Stimulated activated CD8-positive, alpha-beta memory T cell treated with anti-CD3 and anti-CD28 coated beads, Interleukin-7, amount 100 ng/mL, for 4 hours (primary cell): Measurements from ENCODE around the gene TSPAN9.

Source experiments
- DNase-seq, 2 donors: peaks; one replicate each; pipeline ENCODE4 v3.0.0-alpha.2; 2020; ENCODE audit warnings: low read depth in 2 of 2

Gene TSPAN9

DNA sequence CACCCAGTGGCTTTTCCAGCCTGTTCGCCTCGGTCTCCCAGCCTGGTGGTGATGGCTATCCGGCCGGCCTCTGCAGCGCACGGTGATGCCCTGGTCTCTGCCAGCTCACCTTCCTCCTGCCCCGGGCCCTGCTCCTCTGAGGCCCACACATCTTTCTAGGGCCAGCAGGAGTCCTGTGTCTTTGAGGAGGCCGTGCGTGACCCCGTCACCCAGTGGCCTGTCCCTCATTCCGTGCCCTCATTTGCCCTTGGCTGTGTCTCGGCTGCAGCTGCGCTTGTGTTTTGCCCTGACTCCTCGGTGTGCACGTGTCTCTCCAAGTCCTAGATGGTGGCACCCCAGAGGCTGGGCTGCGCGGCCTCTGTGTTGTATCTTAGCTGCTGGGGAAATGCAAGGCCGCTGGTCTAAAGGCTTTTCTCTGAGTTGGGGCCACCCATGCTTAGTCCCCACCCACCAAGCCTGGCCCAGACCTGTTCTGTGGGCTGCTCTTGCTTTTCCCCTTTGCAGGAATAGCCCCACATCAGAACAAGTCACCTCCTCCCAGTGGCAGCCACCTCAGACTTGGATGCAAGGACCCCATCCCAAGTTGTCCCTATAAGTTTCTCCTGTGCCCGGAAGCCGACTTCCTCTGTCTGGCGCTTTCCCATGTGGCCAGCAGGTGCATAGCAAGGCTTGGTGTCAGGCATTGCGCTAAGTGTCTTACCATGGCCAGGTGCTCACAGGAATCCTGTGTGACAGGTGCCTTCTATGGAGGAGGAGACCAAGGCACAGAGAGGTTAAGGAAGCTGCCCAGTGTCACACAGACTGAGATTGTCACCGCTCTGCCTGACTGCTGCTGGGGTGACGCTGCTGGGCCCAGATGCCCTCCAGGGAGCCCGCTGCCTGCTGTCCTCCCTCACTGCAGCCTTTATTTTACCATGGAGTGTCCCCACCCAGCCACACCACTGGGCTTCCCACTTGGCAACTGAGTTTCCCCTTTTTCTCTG, 64.5 kb downstream of the TSPAN9 start:
- no peak for DNase-seq

DNA sequence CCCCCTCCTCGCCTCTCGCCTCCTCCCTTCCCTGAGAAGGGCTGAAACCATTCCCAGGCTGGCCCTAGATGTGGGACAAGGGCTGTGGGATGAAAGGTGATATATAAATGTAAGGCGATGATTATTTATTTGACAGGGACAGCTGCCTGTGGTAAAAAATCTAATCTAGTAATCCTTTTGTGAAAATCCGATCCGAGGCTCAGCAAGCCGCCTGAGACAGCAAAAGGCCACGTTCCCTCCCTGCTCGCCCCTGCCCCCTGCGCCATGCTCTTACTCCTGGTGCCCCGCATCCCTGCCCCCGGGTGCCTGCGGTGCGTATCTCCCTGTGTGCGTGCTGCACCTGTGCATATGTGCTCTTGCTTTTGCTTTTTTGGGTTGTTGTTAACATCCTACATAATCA, 65.2 kb downstream of the TSPAN9 start:
- DNase-seq = no peak

DNA sequence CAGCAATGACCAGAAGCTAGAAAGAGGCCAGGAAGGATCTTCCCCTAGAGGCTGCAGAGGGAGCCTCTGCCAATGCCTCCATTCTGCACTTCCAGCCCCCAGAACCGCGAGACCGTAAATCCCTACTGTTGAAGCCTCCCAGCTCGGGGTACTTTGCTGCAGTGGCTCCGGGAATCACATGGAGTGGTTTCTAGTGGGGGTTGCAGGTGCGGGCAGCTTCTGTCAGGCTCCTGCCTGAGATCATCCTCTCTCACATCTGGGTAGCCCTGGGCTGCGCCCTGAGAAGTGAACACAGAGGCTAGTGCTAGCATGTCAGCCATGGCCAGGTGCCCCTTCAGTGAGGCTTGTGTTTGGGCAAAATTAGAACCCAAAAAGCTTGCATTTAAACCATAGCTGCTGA, 67.3 kb downstream of the TSPAN9 start:
- DNase-seq = no peak

DNA sequence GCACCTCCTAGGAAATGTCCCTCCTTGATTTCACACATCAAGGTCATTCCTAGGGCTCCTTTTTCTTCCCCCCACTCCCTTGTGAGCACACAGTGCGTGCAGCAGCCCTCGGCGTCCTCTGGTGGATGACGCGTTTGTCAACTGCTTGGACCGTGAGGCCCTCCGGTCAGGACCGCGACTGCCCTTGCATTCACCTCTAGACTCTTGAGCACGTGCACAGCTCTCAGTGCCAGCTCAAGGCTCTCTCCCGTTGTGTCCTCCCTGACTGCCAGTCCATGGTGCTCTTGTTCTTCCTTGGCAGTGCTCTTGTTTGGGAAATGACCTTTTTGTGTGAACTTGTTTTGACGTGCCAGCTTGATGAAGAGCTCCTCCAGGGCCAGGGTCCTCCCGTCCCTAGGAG, 67.9 kb downstream of the TSPAN9 start:
- no peak for DNase-seq

DNA sequence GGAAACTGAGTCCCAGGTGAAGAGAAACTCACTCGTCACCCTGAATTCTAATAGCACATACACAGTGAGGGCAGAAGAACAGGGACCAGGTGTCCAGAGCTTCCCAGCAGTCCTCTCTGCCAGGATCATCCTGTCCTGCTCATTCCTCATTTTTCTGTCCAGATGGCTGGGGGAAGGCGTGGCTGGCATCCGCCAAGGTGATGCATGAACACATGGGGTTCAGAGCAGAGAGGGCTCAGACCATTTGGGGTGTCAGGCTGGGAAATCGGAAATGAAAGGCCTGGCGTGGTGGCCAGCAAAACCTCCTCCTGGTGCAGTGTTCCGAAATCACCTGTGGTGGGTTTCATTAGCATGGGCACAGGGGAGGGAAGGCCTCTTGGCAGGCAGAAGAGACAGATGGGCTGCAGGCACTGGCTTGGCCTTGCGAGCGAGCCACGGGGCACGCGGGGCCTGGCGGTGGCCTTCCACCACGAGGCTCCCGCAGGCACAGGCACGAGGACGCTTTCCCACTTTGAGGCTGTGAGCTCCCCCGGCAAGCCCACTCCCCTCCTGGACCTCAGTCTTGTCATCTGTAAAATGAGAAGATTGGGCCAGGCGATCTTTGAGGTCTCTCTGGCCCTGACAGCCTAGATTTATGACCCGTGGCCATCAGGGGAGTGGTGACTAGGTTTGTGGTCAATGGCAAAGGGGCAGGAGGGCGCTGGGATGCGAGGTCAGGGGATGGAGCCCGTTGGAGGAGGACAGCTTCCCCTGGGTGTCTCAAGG, 68.5 kb downstream of the TSPAN9 start:
- no peak for DNase-seq

DNA sequence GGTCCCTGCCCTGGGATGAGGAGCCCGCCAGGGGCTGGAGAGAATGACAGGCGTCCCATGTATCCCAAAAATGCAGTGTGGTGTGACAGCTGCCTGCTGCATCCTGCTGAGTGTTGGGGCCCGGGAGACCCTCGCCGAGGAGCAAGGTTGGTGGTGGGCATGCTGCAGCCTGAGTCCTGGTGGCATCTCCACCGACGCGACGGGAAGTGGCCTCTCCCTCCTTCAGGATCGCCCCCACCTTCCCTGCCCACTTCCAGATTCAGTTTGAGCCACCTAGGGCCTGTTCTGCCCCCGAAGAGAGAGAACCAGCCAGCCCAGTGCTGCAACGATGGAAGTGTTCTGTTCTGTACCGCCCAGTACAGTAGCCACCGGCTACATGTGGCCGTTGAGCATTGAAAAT, 70.1 kb downstream of the TSPAN9 start:
- no peak for DNase-seq

DNA sequence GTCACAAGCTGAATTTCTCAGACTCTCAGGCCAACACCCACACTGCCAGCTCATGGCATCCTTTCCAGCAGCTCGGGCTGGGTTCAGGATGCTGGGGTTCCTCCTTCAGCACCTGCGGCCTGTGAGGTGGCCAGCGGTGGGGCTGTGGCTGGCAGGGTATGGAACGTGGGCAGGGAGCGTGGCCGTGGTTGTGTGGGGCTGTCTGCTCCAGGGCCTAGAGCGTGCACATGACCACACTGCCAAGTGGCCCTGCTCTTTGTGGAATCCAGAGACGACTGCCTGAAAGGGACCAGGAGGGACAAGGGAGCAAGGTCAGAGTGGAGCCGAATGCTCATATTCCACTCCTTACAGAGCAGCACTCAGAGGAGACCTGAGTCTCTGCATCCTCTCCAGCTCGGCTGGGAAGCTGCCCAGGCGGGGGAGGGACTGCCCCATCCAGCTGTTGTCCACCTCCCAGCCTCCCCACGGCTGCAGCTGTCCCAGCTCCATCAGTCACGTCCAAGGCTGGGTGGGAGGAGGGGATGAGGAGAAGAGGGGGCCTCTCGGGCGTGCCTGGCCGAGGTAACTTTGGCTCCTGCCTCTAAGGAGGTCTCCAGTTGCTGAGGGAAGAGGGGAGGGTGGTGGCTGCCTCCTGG, 71.3 kb downstream of the TSPAN9 start:
- no peak for DNase-seq

DNA sequence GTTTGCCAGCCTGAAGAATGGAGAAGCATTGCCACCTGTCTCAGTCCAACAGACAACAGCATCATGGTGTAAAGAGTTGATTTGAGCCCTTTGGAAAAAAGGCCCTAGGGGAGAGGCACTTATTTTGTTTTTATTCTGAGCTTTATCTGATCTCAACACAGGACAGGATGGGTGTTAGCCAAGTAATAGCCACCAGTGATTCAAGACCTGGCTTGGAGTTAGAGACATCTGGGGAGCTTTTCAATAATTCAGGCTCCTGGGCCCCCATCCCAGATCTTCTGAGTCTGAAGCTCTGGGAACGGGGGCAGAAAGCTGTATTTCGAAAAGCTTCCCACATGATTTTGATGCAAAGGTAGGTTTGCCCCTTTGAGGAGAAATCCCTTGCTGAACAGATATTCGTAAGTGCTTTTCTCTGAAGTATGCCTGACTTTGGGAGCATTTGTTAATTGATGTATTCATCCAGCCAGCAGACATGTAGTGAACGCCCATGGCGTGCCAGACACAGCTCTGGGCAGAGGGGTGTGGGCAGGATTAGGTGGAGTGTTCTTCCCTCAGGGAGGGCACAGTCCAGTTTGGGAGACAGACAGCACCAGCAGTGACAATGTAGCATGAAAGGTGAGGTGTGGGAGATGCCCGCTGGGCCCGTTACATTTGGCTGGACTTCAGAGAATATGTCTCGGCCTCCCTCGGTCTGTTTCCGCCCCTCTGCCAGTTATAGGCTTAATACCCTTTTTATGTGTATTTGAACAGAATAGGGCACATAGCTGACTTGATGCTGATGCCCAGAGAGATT, 72.5 kb downstream of the TSPAN9 start:
- DNase-seq = no peak

DNA sequence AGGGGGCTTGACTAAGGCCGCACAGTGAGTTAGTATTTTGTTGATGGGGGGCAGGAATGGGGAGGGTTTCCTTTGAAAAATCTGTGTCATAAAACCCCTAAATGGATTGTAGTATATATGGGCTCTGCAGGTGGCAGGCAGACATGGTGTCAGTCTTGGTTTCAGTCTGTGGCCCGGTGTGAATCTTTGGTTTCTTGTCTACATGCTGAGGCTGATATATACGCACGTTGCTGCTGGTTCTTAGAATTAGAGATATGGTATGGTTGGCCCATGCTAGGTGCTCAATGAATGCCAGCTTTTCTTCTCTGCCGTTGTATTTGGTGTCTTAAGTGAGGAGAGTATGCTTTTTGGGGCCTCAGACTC, 73.1 kb downstream of the TSPAN9 start:
- DNase-seq = no peak

DNA sequence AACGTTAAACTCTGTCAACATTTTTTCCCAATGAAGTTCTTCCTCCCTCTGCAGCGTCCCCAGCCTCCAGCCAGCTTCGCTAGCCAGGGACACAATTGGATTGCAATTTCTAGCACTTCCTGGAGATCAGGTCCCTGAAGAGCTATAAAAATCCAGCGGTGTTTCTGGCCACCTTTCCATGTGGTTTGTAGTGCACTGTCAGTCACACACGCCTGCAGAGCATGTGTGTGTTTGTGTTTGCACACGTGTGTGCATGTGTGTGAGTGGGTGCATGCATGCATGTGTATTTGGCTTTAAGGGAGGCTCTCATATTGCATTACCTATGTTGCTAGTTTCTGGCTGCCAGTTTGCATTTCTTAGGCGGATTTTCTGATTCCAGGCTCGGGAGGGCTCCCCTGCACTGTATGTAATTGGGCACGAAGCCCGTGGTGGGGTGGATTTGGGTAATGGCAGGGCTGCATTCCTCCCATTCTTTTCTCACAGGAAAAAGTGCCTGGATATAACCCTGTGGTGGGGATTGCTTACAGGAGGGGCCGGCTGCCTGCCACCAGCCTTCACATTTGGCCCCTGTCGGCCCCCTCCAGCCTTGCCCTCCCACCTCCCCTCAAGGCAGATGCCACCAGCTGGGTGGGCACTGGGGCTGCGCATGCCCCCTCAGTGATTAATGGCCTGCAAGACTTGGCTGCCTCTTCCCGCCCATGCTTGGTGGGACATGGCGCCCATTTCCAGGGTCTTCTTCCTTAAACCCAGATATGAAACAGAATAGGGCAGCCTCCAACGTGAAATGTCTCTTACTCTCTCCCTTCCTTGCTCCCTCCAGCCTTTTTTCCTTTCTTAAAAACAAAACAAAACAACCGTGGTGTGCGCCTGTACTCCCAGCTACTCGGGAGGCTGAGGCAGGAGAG, 74.0 kb downstream of the TSPAN9 start:
- no peak for DNase-seq

DNA sequence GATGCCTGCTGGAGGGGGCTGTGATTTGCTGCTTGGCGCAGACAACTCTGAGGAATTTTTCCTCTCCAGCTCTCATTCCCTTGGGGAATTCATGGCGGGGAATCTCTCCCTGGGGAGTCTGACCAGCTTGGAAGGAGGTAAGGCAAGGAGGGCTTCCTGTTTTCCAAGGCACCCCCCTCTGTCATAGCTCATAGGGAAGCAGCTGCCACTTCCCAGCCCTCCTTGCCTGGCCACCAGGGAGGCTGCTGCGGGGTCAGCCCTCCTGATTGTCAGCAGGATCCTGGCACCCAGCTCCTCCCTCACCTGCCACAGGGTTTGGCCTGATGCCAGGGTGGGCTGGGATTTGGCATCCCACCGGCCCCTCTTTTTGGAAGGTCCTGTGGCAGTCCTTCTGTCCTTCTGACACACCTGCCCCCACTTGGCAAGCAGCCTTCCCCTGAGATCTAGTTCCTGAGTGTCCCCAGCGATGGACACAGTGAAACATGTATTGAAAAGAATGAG, 74.9 kb downstream of the TSPAN9 start:
- no peak for DNase-seq

DNA sequence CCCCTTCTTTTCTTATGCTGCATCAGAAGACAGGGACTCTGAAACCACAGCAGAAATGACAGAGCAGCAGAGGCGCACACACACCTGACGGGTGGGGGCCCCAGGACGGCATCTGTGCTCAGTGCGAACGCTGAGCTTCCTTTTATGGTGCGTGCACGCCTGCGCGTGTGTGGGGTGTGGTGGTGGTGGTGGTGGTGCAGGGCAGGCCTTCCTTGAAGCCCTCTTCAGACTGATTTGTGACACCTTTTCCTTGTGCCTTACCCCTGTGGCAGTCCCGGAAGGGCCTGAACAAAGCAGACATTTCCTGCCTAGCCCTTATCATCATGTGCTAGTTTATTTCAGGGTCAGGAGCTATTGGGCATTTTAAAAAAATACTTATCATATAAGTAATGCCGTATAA, 75.7 kb downstream of the TSPAN9 start:
- no peak for DNase-seq

DNA sequence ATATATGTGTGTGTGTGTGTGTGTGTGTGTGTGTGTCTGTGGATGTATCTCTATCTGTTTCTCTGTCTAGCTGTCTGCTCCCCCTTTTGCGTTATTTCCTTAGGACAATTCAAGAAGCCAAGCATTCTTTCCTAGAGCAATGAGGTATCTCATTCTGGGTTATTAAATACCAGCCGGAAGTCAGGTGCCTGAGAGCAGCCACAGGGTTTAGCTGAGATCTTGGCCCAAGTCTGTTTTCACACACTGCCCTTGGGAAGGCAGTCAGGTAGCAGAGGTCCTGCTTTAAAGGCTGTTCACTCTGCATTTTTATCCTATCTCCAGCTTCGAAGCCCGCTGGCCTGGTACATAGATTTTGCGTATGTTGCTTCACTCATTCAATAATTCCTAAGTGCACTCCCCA, 76.8 kb downstream of the TSPAN9 start:
- DNase-seq = no peak

DNA sequence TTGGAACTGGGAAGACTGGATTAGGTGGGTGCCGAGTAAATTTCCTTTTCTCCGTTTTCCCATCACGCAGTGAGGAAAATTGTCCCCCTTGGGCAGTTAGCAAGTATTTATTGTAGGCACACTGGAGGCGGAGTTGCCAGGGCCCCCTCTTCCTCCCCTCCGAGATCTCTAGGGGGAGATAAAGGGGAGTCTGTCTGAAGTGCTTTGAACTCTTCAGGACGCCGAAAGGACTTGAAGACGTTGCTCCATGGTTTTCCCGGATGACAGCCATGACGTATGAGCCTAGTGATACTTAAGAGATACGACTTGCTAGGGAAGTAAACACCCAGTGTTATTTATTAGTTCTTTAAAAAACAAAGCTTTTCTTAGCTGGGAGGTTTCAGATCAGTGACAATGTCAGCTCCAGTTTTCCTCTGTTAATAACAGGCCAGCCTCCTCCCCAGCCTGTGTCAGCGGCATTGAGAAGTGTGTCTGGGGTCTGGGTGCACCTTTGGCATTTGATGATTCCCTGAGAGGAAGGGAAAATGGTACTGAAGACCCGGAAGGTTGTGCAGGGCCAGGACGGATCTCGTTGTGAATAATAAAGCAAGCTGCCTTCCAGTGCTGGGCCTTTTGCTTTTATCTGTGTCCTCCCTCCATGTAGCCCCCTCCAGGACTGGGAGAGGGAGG, 78.7 kb downstream of the TSPAN9 start:
- no peak for DNase-seq

DNA sequence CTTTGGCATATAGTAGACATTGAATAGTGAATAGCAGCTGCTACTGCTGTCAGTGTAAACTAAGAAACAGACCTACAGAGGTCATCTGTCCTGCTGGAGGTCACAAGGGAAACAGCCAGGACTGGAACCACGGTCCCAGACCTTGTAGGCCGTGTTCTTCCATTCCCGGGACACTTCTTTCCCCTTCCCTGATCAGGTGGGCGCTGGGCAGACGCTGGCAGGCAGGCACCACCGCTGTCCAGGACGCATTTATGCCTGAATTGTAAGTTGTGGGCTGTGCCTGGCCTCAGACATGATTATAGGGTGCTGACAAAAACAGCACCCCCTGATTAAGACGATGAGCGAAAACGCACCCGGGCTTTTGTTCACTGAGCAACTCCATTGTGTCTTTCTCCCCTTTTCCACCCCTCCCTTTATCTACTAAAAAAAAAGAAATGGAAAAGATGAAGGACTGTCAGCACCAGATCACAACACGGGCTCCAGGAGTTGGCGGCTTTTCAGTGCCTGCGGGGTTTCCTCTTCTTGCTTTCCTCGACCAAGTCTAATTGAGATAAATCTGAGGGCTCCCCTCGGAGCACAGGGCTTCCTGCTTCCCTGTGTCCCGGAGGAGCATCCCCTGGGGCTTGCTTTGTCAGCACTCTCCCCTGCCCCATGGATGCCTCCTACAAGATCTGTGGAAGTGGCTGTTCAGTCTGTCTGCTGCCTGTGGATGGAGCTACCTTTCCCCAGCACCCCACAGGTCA, 80.6 kb downstream of the TSPAN9 start:
- DNase-seq = no peak

DNA sequence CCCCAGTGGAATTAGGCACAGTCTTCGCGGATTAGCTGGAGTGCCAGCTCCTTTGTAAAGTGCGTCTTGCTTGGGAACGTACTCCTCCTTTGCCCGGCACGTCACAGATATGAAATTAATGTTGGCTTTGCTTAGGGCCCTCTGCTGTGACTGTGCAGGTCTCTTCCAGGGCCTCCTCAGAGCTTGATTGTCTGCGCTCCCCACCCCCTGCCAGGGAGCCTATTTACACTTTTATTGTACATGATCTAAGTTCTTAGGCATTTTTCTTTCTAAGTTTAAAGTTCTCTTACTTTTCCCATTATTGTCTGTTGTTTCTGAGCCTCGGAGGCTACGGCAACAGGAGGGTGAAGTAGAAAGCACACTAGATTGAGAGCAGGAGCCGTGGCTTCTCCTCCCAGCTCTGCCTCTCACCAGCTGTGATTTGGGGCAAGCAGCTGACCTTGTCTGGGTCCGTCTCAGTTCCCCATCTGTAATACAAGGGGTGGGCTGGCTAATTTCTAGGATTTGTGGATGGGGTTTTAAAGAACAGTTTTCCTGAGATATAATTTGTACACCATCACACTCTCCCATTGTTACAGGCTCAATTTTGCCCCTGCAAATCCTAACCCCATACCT, 81.8 kb downstream of the TSPAN9 start:
- DNase-seq = no peak

DNA sequence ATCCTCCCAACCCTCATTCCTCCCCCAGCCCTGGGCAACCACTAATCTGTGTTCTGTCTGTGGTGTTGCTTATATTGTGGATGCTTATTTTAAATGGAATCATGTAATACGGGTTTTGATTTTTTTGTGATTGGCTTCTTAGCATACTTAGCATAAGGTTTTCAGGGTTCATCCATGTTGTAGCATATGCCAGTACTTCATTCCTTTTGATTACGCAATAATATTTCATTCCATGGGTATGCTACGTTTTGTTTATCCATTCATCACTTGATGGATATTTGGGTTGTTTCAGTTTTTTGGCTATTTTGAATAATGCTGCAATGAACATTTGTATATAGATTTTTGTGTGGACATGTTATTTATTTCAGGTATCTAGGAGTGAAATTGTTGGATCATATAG, 82.9 kb downstream of the TSPAN9 start:
- DNase-seq = no peak

DNA sequence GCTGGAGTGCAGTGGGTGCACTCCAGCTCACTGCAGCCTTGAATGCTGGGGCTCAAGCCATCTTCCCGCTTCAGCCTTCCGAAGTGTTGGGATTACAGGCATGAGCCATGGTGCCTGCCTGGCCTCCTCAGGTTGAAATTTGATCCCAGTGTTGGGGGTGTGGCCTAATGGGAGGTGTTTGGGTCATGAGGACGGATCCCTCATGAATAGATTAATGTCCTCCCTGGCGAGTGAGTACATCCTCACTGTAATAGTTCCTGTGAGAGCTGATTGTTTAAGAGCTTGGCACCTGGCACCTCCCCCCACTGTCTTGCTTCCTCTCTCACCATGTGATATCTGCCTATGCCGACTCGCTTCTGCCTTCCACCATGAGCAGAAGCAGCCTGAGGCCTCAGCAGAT, 84.7 kb downstream of the TSPAN9 start:
- DNase-seq = no peak
